Upper lobe of right lung (tissue), 1 donor: ENCODE data around the gene TRPM5. TPM values are rescaled to one million over a fixed set of nuclear protein-coding genes. Genes with fewer than 3 reads are reported as not detected.
A peak's percentile ranks its signal among the peaks of the same experiment; 100 is the strongest.

Source experiments
- ATAC-seq: fragments of 200-7000 bp; cut with Tn5 transposase; one replicate; pipeline ENCODE4 v1.9.1; 2020; ENCODE audit warnings: mild to moderate bottlenecking, moderate library complexity
- DNase-seq: peaks from one replicate; pipeline ENCODE4 v3.0.0-alpha.2; 2020
- H3K27ac ChIP-seq: fragments of 200-600 bp; one replicate; pipeline ENCODE4 v1.8.0; 2022
- H3K27me3 ChIP-seq: fragments of 200-600 bp; one replicate; pipeline ENCODE4 v1.8.0; 2022; ENCODE audit warnings: mild to moderate bottlenecking
- H3K36me3 ChIP-seq: fragments of 200-600 bp; one replicate; pipeline ENCODE4 v1.8.0; 2022
- H3K4me1 ChIP-seq: fragments of 200-600 bp; one replicate; pipeline ENCODE4 v1.8.0; 2022
- H3K4me3 ChIP-seq: fragments of 200-600 bp; one replicate; pipeline ENCODE4 v1.8.0; 2022; ENCODE audit warnings: mild to moderate bottlenecking
- H3K9me3 ChIP-seq: fragments of 200-600 bp; one replicate; pipeline ENCODE4 v1.8.0; 2022
- CTCF ChIP-seq: fragments of 200-600 bp; IDR thresholded peaks from one replicate; pipeline ENCODE4 v1.8.0; 2022; ENCODE audit warnings: antibody characterized with exemption
- intact Hi-C: fragments of 100-400 bp; cut with DNase I; formaldehyde crosslinking; loops from one replicate; pipeline ENCODE4 v1.11.0; 2022
- total RNA-seq: library from RNA; stranded (reverse); fragmentation: NEBNext Ultra II Directional; extraction: Animal tissue kit (Norgen Biotek cat#: 25700); gene quantifications from one replicate; pipeline ENCODE4 v1.2.1, GENCODE V29; 2021
- donor health status: DM: no; HTN: yes; CAD: no; lungs with severe emphysema.

The TRPM5 gene
- total RNA-seq, 1 donor from 2014 or later = not detected

DNA sequence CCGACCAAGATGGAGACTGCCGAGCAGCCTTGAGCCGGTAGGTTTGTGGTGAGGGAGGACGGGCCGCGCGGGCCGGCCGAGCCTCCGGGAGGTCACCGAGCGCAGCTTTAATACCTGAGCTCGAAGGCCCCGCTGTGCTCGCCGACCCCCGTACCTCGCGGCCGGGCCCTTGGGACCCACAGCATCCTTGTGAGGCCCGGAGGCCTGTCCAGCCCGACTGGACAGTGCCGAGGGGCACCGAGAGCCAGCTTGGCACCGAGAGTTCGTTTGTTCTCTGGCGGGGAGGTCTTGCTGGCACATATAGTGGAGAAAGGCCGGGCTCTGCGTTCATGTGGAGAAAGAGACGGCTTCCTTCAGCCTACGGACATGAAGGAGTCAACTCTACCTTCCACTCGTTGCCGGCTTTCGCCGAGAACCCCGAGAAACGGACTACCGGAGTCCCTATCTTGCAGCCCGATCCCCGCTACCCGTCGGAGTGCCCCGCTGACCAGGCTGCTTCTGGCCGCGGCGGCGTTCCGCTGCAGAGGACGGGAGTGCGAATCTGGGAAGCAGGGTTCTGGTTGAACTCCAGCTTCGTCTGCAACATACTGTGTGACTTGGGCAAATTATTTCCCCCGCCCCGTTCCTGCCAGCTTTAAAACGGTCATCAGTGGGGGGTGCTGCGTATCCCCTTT is 43.4 kb downstream of the TRPM5 start:
- Histone ChIP-seq H3K9me3 (no peaks in the 10 kb centered on the region), H3K27ac (peak overlapping the region; percentile 89), H3K4me3 (peak overlapping the region; percentile 99), H3K36me3 (peaks cover 42% of the 10 kb centered on the region), H3K4me1 (peaks cover 21% of the 10 kb centered on the region), H3K27me3 (no peaks in the 10 kb centered on the region)
- ATAC-seq = peak; percentile 0
- intact Hi-C loops = no loop called here
- DNase-seq = no peak
- no peak for TF ChIP-seq CTCF

DNA sequence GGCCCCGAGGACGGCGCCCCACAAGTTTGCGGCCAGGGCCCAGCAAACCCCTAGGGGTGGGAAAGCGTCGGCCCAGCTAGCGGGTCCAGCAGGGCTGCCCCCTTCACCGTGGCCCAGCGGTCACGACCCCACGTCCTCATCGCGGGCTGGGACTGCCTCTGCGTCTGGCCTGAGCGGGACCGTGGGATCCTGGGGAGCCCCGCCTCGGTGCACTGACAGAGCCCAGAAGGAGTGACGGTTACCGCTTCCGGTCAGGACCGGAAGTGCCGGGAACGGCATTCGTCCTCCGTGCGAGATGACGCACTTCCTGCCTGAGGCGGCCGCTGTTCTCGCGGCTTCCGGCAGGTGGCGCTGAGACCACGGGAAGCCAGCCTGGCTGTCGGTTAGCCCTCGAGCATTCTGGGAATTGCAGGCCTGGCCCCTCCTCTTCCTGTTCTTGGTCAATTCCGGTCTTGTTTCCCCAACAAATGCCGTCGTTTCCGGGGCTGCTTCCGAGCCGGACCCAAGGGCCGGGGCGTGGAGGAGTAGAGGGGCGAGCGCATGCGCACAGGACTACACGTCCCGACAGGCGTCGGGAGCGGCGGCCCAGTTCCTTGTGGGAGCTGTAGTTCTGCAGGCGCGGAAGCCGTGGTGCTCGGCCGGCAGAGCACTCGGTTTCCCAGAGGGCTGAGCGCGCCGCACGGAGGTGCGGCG is 44.1 kb downstream of the TRPM5 start, which contains the start of gene TSSC4:
TSS of gene TSSC4 (plus strand) at position 682 of the 693 bp plus-strand sequence. CDS start 1,884 bp downstream, outside the sequence.
- intact Hi-C loops = no loop called here
- Histone ChIP-seq H3K4me1 (peaks cover 21% of the 10 kb centered on the region), H3K4me3 (peak within 1 kb of the TSS; percentile 99), H3K27me3 (no peaks in the 10 kb centered on the region), H3K27ac (peak within 1 kb of the TSS; percentile 94), H3K36me3 (peaks cover 49% of the 10 kb centered on the region), H3K9me3 (no peaks in the 10 kb centered on the region)
- ATAC-seq = peak; percentile 93
- peak; percentile 100 for DNase-seq
- peak; percentile 97 for TF ChIP-seq CTCF

GRCh38 chr11:2399488-2400068 is 44.7 kb downstream of the TRPM5 start:
- intact Hi-C loops = no loop called here
- DNase-seq (no peak), ATAC-seq (no peak)
- TF ChIP-seq CTCF = no peak
- H3K4me3 ChIP-seq = peak overlapping the region; percentile 61
- peak overlapping the region; percentile 94 for H3K27ac ChIP-seq
- no peaks in the 10 kb centered on the region for H3K9me3 ChIP-seq
- peaks cover 21% of the 10 kb centered on the region for H3K4me1 ChIP-seq
- peaks cover 54% of the 10 kb centered on the region for H3K36me3 ChIP-seq
- no peaks in the 10 kb centered on the region for H3K27me3 ChIP-seq

DNA sequence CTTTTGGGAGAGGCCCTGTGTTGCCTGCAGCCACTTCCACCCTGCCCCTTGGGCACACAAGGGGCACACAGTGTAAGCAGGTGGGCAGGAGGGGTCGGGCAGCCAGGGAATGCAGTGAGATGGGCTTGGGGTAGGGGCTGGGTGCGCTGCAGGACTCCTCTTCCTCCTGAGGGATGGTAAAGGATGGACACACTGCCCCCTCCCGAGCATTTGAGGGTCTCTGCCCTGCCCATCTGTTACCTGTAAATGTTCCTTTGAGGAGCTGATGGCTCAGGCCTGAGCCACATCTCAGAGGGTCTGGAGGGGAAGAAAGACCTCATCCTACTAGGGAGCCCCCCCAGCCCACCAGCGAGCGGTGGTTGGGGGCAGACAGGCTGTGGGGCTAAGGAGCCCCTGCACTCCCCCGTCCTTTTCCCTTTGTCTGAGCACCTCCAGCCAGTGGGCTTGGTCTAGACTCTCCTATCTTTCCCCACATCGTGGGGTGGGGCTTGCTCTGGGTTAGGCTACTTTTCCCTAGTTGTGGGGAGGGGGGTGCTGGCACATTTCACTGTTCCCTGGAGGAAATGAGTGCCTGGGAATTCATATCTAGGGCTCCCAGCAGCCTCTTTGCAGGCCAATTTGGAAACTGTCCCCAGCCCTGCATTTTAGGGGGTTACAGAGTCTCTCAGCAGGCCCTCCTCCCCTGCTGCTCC is 45.5 kb downstream of the TRPM5 start:
- peak overlapping the region; percentile 94 for H3K27ac ChIP-seq
- H3K4me3 ChIP-seq = peak overlapping the region; percentile 61
- H3K9me3 ChIP-seq = no peaks in the 10 kb centered on the region
- intact Hi-C loops = no loop called here
- ATAC-seq (no peak), DNase-seq (no peak)
- H3K4me1 ChIP-seq = peaks cover 21% of the 10 kb centered on the region
- H3K27me3 ChIP-seq = no peaks in the 10 kb centered on the region
- no peak for TF ChIP-seq CTCF
- H3K36me3 ChIP-seq = peaks cover 61% of the 10 kb centered on the region

DNA sequence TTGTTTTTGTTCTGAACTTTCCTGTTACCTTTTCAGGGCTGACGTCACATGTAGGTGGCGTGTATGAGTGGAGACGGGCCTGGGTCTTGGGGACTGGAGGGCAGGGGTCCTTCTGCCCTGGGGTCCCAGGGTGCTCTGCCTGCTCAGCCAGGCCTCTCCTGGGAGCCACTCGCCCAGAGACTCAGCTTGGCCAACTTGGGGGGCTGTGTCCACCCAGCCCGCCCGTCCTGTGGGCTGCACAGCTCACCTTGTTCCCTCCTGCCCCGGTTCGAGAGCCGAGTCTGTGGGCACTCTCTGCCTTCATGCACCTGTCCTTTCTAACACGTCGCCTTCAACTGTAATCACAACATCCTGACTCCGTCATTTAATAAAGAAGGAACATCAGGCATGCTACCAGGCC is 47.3 kb downstream of the TRPM5 start:
- DNase-seq = no peak
- no peak for ATAC-seq
- no peak overlapping the region for H3K4me3 ChIP-seq
- no peaks in the 10 kb centered on the region for H3K9me3 ChIP-seq
- H3K36me3 ChIP-seq = peaks cover 62% of the 10 kb centered on the region
- intact Hi-C loops = no loop called here
- no peak for TF ChIP-seq CTCF
- no peak overlapping the region for H3K27ac ChIP-seq
- no peaks in the 10 kb centered on the region for H3K27me3 ChIP-seq
- peaks cover 19% of the 10 kb centered on the region for H3K4me1 ChIP-seq
